Right lobe of liver (tissue), 6 donors: ENCODE measurements around the gene FGF5. TPM values are rescaled to one million over a fixed set of nuclear protein-coding genes. Genes with fewer than 3 reads are reported as not detected.

Source experiments
- ATAC-seq, 4 donors: fragments of 200-7000 bp; cut with Tn5 transposase; one replicate each; pipeline ENCODE4 v1.9.1; 2020; ENCODE audit warnings: mild to moderate bottlenecking in 4 of 4, moderate library complexity in 4 of 4
- DNase-seq, 3 donors: peaks; one replicate each; pipeline ENCODE4 v3.0.0-alpha.2; 2020
- H3K27ac ChIP-seq, 3 donors: fragments of 200-600 bp; one replicate each; pipeline ENCODE4 v1.8.0; 2022
- H3K27me3 ChIP-seq, 2 donors: fragments of 200-600 bp; one replicate each; pipeline ENCODE4 v1.8.0; 2022
- H3K36me3 ChIP-seq, 4 donors: fragments of 200-600 bp; sonication (generic) in 1 of 4; one replicate each; pipeline versions ENCODE4 v1.5.1 to v1.8.0; 2017 to 2022; ENCODE audit warnings: control low read depth in 1 of 4
- H3K4me1 ChIP-seq, 4 donors: fragments of 200-600 bp; sonication (generic) in 1 of 4; one replicate each; pipeline versions ENCODE4 v1.5.1 to v1.8.0; 2017 to 2022; ENCODE audit warnings: control low read depth in 1 of 4
- H3K4me3 ChIP-seq, 3 donors: fragments of 200-600 bp; one replicate each; pipeline ENCODE4 v1.8.0; 2022
- H3K9me3 ChIP-seq, 4 donors: fragments of 200-600 bp; sonication (generic) in 1 of 4; one replicate each; pipeline versions ENCODE4 v1.5.1 to v1.8.0; 2017 to 2022; ENCODE audit warnings: control low read depth in 1 of 4
- POLR2A ChIP-seq: fragments of 450-650 bp; IDR thresholded peaks from one replicate; pipeline ENCODE4 v1.6.1; 2017; ENCODE audit warnings: antibody characterized with exemption, mild to moderate bottlenecking
- WGBS: methylation state at CpG from one replicate; pipeline ENCODE4 v1.1.6; 2018; ENCODE audit warnings: low coverage, low lambda C conversion rate; ENCODE audit not compliant: insufficient coverage; ENCODE audit errors: missing lambda C conversion rate; 5-methylcytosine and 5-hydroxymethylcytosine counted together
- intact Hi-C, 2 donors: fragments of 100-400 bp; cut with DNase I; formaldehyde crosslinking; loops; one replicate each; pipeline versions ENCODE4 v1.11.2 to v1.14.1; 2022
- total RNA-seq, 6 experiments: library from RNA; depleted of rRNA in 2 of 6; stranded (reverse); fragments of >200 nt in 2 of 6; fragmentation: NEBNext Ultra II Directional in 3 of 6; extraction: Animal tissue kit (Norgen Biotek cat#: 25700) in 3 of 6; gene quantifications; one replicate each; pipeline versions ENCODE4 v1.1.0 to v1.2.4, GENCODE V29; 2016 to 2023
- TF ChIP-seq, protein P1 (sequence below), 4 donors: fragments of 200-600 bp in 3 of 4; fragments of 450-650 bp in 1 of 4; IDR thresholded peaks; one replicate each; pipeline versions ENCODE4 v1.5.1 to v1.8.0; 2016 to 2022; ENCODE audit warnings: antibody characterized with exemption in 4 of 4, mild to moderate bottlenecking in 2 of 4
- donor health status: DM: no; HTN: yes; CAD: no.
- donor health status: DM: no; HTN: no; CAD: no.
- donor health status: DM: no; HTN: no; CAD: no.
- donor health status: DM: no; HTN: yes; CAD: no.
- donor health status: DM: no; HTN: yes; CAD: no.

The FGF5 gene
- total RNA-seq, 6 experiments from 2014 or later, result not detected

DNA sequence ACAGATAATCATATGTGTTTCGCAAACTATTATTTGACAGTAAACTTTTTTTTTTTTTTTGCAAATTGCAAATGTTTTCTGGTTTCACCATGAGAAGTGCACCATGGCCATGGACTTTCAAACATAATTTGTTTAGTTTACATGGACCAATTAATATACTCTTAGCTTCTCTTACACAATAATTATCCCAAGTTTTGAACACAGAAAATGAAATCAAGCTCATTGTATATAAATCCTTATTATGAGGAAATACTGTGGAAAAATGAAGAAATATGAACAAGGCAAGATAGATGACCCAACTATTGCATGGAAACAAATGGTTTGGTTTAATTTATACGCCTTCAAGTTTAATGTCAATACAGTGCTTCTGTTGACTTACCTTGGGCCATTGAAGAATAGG is 3.9 kb downstream of the FGF5 start:
- H3K27me3 ChIP-seq, result peaks cover 4 to 23% of the 10 kb centered on the region in 2 donors
- WGBS, result 61% methylated on average over 2 of the region's 2 CpGs

GRCh38 chr4:80270868-80271267 is 4.4 kb downstream of the FGF5 start:
- H3K27ac ChIP-seq, result no peak overlapping the region
- DNase-seq, result no peak

More for the DNA sequence above, 3.9 kb downstream of the FGF5 start:
- Histone ChIP-seq H3K4me3 (no peak overlapping the region), H3K9me3 (no peaks in the 10 kb centered on the region), H3K27ac (no peak overlapping the region), H3K36me3 (no peaks in the 10 kb centered on the region), H3K4me1 (peaks cover 0 to 8% (median 0%) of the 10 kb centered on the region in 4 donors)
- ATAC-seq (no peak), DNase-seq (no peak)
- intact Hi-C loops, result no loop called here
- TF ChIP-seq, protein P1, sequence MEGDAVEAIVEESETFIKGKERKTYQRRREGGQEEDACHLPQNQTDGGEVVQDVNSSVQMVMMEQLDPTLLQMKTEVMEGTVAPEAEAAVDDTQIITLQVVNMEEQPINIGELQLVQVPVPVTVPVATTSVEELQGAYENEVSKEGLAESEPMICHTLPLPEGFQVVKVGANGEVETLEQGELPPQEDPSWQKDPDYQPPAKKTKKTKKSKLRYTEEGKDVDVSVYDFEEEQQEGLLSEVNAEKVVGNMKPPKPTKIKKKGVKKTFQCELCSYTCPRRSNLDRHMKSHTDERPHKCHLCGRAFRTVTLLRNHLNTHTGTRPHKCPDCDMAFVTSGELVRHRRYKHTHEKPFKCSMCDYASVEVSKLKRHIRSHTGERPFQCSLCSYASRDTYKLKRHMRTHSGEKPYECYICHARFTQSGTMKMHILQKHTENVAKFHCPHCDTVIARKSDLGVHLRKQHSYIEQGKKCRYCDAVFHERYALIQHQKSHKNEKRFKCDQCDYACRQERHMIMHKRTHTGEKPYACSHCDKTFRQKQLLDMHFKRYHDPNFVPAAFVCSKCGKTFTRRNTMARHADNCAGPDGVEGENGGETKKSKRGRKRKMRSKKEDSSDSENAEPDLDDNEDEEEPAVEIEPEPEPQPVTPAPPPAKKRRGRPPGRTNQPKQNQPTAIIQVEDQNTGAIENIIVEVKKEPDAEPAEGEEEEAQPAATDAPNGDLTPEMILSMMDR (IDR thresholded peaks at IDR 0.05), result no peak
- no peak for TF ChIP-seq POLR2A

DNA sequence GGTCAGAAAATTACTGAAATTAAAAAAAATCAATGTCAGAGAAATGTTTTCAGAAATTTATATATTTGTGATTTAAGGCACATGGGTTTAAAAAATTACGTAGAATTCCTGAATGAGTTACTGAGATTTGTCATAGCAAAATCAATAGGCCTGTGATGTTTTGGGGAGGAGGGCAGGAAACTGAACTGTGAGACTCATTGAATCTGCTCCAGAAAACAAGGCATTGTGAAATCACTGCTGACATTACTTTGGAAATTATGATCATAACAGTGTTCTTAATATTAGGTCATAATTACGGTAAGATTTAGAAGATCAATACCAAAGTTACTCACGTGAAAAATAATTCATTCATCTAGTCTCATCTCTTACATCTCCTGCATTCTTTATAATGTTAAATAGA is 5.3 kb downstream of the FGF5 start:
- no peak for TF ChIP-seq POLR2A
- TF ChIP-seq, protein P1 (IDR thresholded peaks at IDR 0.05), result no peak
- DNase-seq, result no peak
- Histone ChIP-seq H3K9me3 (no peaks in the 10 kb centered on the region), H3K4me1 (no peaks in the 10 kb centered on the region), H3K36me3 (no peaks in the 10 kb centered on the region), H3K27ac (no peak overlapping the region), H3K4me3 (no peak overlapping the region), H3K27me3 (peaks cover 4 to 24% of the 10 kb centered on the region in 2 donors)
- 43% methylated on average over 3 of the region's 3 CpGs for WGBS
- no peak for ATAC-seq
- intact Hi-C loops, result no loop called here

More at GRCh38 chr4:80270868-80271267, 4.4 kb downstream of the FGF5 start:
- H3K27me3 ChIP-seq, result peaks cover 4 to 23% of the 10 kb centered on the region in 2 donors
- intact Hi-C loops, result no loop called here
- no peak for ATAC-seq
- H3K4me1 ChIP-seq, result peaks cover 0 to 3% (median 0%) of the 10 kb centered on the region in 4 donors
- H3K4me3 ChIP-seq, result no peak overlapping the region
- 56% methylated on average over 1 of the region's 1 CpG for WGBS
- TF ChIP-seq, protein P1 (IDR thresholded peaks at IDR 0.05), result no peak
- H3K9me3 ChIP-seq, result no peaks in the 10 kb centered on the region
- H3K36me3 ChIP-seq, result no peaks in the 10 kb centered on the region

- H3K36me3 ChIP-seq, result no peaks in the 10 kb centered on the region
- no peak for ATAC-seq
- no peak for DNase-seq
- H3K27me3 ChIP-seq, result peaks cover 0 to 8% of the 10 kb centered on the region in 2 donors
- H3K9me3 ChIP-seq, result no peaks in the 10 kb centered on the region
- no peaks in the 10 kb centered on the region for H3K4me1 ChIP-seq
- intact Hi-C loops, result no loop called here
- no peak overlapping the region for H3K4me3 ChIP-seq
- no peak overlapping the region for H3K27ac ChIP-seq
- TF ChIP-seq POLR2A, result no peak
- TF ChIP-seq, protein P1 (IDR thresholded peaks at IDR 0.05), result no peak
Observed at GRCh38 chr4:80276931-80277330, 10.5 kb downstream of the FGF5 start.

- Histone ChIP-seq H3K27me3 (peaks cover 0 to 8% of the 10 kb centered on the region in 2 donors), H3K9me3 (no peaks in the 10 kb centered on the region), H3K36me3 (no peaks in the 10 kb centered on the region), H3K4me3 (no peak overlapping the region), H3K4me1 (no peaks in the 10 kb centered on the region), H3K27ac (no peak overlapping the region)
- ATAC-seq (no peak), DNase-seq (no peak)
- TF ChIP-seq POLR2A, result no peak
- TF ChIP-seq, protein P1 (IDR thresholded peaks at IDR 0.05), result no peak
- no CpG with 5 or more reads among the region's 1 CpG for WGBS
- intact Hi-C loops, result no loop called here
Observed at GRCh38 chr4:80279751-80280150, 13.3 kb downstream of the FGF5 start.
